ENCODE results near the gene ZNF343. TPM values are rescaled to one million over a fixed set of nuclear protein-coding genes. Genes with fewer than 3 reads are reported as not detected.
"Not testable (repeated sequence)": the region's sequence is repeated elsewhere in the genome, so short reads cannot be mapped to it uniquely, and the experiment has no call there.

The ZNF343 gene
- total and polyA plus RNA-seq, 2 donors (not counting 3 experiments of a cell fraction or from before 2014, with no cell fraction given), result 4.7 to 7.9 TPM

DNA sequence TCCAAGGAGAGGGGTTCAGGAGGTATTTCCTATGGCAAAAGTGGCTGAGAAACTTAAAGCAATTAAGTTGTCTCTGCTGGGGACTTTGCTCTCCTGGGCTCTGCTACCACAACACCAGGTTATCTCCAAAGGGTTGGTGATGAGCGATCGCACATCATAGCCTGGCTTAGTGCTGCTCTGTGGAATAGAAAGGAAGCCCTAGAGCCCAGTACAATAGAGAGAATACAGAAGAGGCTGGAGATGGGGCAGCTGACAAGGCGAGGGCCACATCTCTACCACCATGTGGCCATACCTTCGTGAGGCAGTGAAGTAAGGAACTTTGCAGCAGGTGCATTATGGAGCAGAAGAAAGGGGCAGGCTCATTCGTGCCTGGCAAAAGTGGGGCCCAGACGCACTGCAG is 19.0 kb upstream of the ZNF343 start:
- ChIA-PET POLR2A (no interaction called here), CTCF (no interaction called here)
- peaks cover 9 to 16% of the 10 kb centered on the region in 2 experiments for H3K27me3 ChIP-seq (ENCODE audit: control insufficient read depth in 2 of 2, insufficient read depth in 2 of 2, low read length in 2 of 2)
- TF ChIP-seq MYC (IDR thresholded peaks at IDR 0.05; ENCODE audit: low read depth, low read length), result no peak
- no peak for TF ChIP-seq POLR2AphosphoS5 (IDR thresholded peaks at IDR 0.05; ENCODE audit: insufficient read depth, low read depth, low read length)
- no peak for TF ChIP-seq MAX (IDR thresholded peaks at IDR 0.05; ENCODE audit: insufficient read depth, insufficient read length)
- no peak for TF ChIP-seq FOS (IDR thresholded peaks at IDR 0.05; ENCODE audit: borderline replicate concordance, insufficient read depth, low read length)
- no peak for TF ChIP-seq JUN (IDR thresholded peaks at IDR 0.05; ENCODE audit: borderline replicate concordance, insufficient read depth, insufficient read length, low read depth)
- TF ChIP-seq GATA2 (IDR thresholded peaks at IDR 0.05; ENCODE audit: insufficient read depth, insufficient read length, low read depth, low read length), result no peak
- TF ChIP-seq POLR2A (IDR thresholded peaks at IDR 0.05; ENCODE audit: low read depth, low read length), result no peak
- TF ChIP-seq, protein P1, sequence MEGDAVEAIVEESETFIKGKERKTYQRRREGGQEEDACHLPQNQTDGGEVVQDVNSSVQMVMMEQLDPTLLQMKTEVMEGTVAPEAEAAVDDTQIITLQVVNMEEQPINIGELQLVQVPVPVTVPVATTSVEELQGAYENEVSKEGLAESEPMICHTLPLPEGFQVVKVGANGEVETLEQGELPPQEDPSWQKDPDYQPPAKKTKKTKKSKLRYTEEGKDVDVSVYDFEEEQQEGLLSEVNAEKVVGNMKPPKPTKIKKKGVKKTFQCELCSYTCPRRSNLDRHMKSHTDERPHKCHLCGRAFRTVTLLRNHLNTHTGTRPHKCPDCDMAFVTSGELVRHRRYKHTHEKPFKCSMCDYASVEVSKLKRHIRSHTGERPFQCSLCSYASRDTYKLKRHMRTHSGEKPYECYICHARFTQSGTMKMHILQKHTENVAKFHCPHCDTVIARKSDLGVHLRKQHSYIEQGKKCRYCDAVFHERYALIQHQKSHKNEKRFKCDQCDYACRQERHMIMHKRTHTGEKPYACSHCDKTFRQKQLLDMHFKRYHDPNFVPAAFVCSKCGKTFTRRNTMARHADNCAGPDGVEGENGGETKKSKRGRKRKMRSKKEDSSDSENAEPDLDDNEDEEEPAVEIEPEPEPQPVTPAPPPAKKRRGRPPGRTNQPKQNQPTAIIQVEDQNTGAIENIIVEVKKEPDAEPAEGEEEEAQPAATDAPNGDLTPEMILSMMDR (IDR thresholded peaks at IDR 0.05; ENCODE audit: extremely low read depth in 1 of 2, insufficient read depth in 1 of 2, low read depth in 1 of 2, low read length in 2 of 2), result no peak
- no peak for TF ChIP-seq EZH2 (IDR thresholded peaks at IDR 0.05; ENCODE audit: borderline replicate concordance, low read depth, low read length, severe bottlenecking)
- peaks cover 6% of the 10 kb centered on the region for H3K4me1 ChIP-seq (ENCODE audit: control insufficient read depth, extremely low read depth, insufficient read depth, low read length)
- H4K20me1 ChIP-seq (replicated peaks; ENCODE audit: control insufficient read depth, extremely low read depth, insufficient read depth, low read length), result no peaks in the 10 kb centered on the region
- no peak overlapping the region for H3K4me3 ChIP-seq (replicated peaks in 1 of 3; ENCODE audit: insufficient read depth in 1 of 3, low read depth in 1 of 3, low read length in 3 of 3)
- H2AFZ ChIP-seq (ENCODE audit: low read depth, low read length), result no peak overlapping the region
- H3K9me1 ChIP-seq (replicated peaks; ENCODE audit: control insufficient read depth, extremely low read depth, insufficient read depth, low read length), result no peaks in the 10 kb centered on the region
- H3K27ac ChIP-seq (ENCODE audit: insufficient read depth, low read depth, low read length), result no peak overlapping the region
- intact Hi-C loops (cut with micrococcal nuclease) (no loop called here), dilution Hi-C loops (cut with MboI; ENCODE audit: extremely low pct_ligation_motif_present, low sequenced_read_pairs) (no loop called here)
- no peaks in the 10 kb centered on the region for H3K36me3 ChIP-seq (ENCODE audit: control insufficient read depth in 2 of 2, extremely low read depth in 1 of 2, insufficient read depth in 2 of 2, low read length in 2 of 2)
- no peak for DNase-seq (ENCODE audit: low read depth, low spot score)
- H3K9me3 ChIP-seq (replicated peaks; ENCODE audit: control insufficient read depth, insufficient read depth, low read length), result no peaks in the 10 kb centered on the region
- H3K9ac ChIP-seq (replicated peaks; ENCODE audit: extremely low read depth, insufficient read depth, low read length), result no peak overlapping the region
- BruUV-seq (replicated peaks), result no TSS peak
- no peak for FAIRE-seq
- H3K79me2 ChIP-seq (ENCODE audit: control insufficient read depth, insufficient read depth, low read length), result no peaks in the 10 kb centered on the region
- no peak overlapping the region for H3K4me2 ChIP-seq (ENCODE audit: insufficient read depth, low read length)

DNA sequence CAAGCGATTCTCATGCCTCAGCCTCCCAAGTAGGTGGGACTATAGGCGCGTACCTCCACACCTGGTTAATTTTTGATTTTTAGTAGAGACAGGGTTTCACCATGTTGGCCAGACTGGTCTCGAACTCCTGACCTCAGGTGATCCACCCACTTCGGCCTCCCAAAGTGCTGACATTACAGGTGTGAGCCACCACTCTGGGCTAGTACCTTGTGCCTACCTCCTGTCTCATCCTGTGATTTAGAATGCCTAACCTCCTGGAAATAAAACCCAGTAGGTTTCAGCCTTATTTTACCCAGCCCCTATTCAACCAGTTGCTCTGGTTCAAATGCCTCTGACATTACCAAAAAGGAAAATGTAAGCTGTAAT is 17.5 kb upstream of the ZNF343 start:
- H3K9ac ChIP-seq (replicated peaks; ENCODE audit: extremely low read depth, insufficient read depth, low read length); H3K4me1 ChIP-seq (ENCODE audit: control insufficient read depth, extremely low read depth, insufficient read depth, low read length); dilution Hi-C loops (cut with MboI; ENCODE audit: extremely low pct_ligation_motif_present, low sequenced_read_pairs); H3K9me1 ChIP-seq (replicated peaks; ENCODE audit: control insufficient read depth, extremely low read depth, insufficient read depth, low read length); H3K4me2 ChIP-seq (ENCODE audit: insufficient read depth, low read length); DNase-seq (ENCODE audit: low read depth, low spot score); BruUV-seq (replicated peaks); H3K4me3 ChIP-seq (replicated peaks in 1 of 3; ENCODE audit: insufficient read depth in 1 of 3, low read depth in 1 of 3, low read length in 3 of 3); H4K20me1 ChIP-seq (replicated peaks; ENCODE audit: control insufficient read depth, extremely low read depth, insufficient read depth, low read length); H3K9me3 ChIP-seq (replicated peaks; ENCODE audit: control insufficient read depth, insufficient read depth, low read length); H3K27ac ChIP-seq (ENCODE audit: insufficient read depth, low read depth, low read length); POLR2A ChIA-PET; H3K79me2 ChIP-seq (ENCODE audit: control insufficient read depth, insufficient read depth, low read length); H2AFZ ChIP-seq (ENCODE audit: low read depth, low read length); H3K36me3 ChIP-seq (ENCODE audit: control insufficient read depth in 2 of 2, extremely low read depth in 1 of 2, insufficient read depth in 2 of 2, low read length in 2 of 2); intact Hi-C loops (cut with micrococcal nuclease); FAIRE-seq: not testable (repeated sequence)
- CTCF ChIA-PET, result interaction anchor here (0.6 to 1.1 kb wide), 2 partner anchors 69 to 749 kb away, joined by 3 to 4 read pairs; no protein-coding TSS in a partner anchor
- H3K27me3 ChIP-seq (ENCODE audit: control insufficient read depth in 2 of 2, insufficient read depth in 2 of 2, low read length in 2 of 2), result peaks cover 4 to 14% of the 10 kb centered on the region in 2 experiments
